ENCODE measurements around the gene ITPK1. TPM values are rescaled to one million over a fixed set of nuclear protein-coding genes. Genes with fewer than 3 reads are reported as not detected.

Gene ITPK1
- polyA plus RNA-seq, 1 of the 3 experiments (the other 2 are of a cell fraction), result 23.2 TPM

- TF ChIP-seq JUND (IDR thresholded peaks at IDR 0.05) (peak; percentile 61), ZBTB33 (IDR thresholded peaks at IDR 0.05; ENCODE audit: borderline replicate concordance, low read depth) (no peak), ELF1 (IDR thresholded peaks at IDR 0.05) (no peak), SIN3A (IDR thresholded peaks at IDR 0.05; ENCODE audit: borderline replicate concordance, low read depth, low read length) (no peak), CHD2 (IDR thresholded peaks at IDR 0.05; ENCODE audit: low read length, partially characterized antibody) (no peak), TAF1 (IDR thresholded peaks at IDR 0.05; ENCODE audit: borderline replicate concordance, low read depth, low read length) (no peak), RCOR1 (IDR thresholded peaks at IDR 0.05; ENCODE audit: low read length) (no peak), FOXJ3 (CRISPR knock-in tag; IDR thresholded peaks at IDR 0.05) (no peak), FOSL2 (IDR thresholded peaks at IDR 0.05; ENCODE audit: borderline replicate concordance, low read depth) (peak; percentile 60; the same call in 1 of the 2 replicates), SMC3 (IDR thresholded peaks at IDR 0.05; ENCODE audit: low read depth, low read length) (no peak), RXRA (IDR thresholded peaks at IDR 0.05; ENCODE audit: borderline replicate concordance, low read depth) (no peak), TCF12 (IDR thresholded peaks at IDR 0.05) (peak; percentile 41; the same call in 1 of the 2 replicates), RFX5 (IDR thresholded peaks at IDR 0.05; ENCODE audit: low read length) (no peak), MAX (IDR thresholded peaks at IDR 0.05; ENCODE audit: low read depth) (0 out of 2 replicates have a peak, but pooled peaks have one; percentile 19), USF1 (IDR thresholded peaks at IDR 0.05; ENCODE audit: borderline replicate concordance, low read depth) (no peak)
- TF ChIP-seq, protein P1, sequence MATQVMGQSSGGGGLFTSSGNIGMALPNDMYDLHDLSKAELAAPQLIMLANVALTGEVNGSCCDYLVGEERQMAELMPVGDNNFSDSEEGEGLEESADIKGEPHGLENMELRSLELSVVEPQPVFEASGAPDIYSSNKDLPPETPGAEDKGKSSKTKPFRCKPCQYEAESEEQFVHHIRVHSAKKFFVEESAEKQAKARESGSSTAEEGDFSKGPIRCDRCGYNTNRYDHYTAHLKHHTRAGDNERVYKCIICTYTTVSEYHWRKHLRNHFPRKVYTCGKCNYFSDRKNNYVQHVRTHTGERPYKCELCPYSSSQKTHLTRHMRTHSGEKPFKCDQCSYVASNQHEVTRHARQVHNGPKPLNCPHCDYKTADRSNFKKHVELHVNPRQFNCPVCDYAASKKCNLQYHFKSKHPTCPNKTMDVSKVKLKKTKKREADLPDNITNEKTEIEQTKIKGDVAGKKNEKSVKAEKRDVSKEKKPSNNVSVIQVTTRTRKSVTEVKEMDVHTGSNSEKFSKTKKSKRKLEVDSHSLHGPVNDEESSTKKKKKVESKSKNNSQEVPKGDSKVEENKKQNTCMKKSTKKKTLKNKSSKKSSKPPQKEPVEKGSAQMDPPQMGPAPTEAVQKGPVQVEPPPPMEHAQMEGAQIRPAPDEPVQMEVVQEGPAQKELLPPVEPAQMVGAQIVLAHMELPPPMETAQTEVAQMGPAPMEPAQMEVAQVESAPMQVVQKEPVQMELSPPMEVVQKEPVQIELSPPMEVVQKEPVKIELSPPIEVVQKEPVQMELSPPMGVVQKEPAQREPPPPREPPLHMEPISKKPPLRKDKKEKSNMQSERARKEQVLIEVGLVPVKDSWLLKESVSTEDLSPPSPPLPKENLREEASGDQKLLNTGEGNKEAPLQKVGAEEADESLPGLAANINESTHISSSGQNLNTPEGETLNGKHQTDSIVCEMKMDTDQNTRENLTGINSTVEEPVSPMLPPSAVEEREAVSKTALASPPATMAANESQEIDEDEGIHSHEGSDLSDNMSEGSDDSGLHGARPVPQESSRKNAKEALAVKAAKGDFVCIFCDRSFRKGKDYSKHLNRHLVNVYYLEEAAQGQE (IDR thresholded peaks at IDR 0.05; ENCODE audit: low read depth, low read length), result no peak
- H3K4me1 ChIP-seq (ENCODE audit: control insufficient read depth in 1 of 2, insufficient read depth in 2 of 2, low read depth in 1 of 2, low read length in 1 of 2), result peaks cover 3 to 83% of the 10 kb centered on the region in 2 experiments; a peak in 3 of 4 replicates
- ChIA-PET CTCF (interaction anchor here (0.9 to 5.2 kb wide), 6 partner anchors 9 to 171 kb away, joined by 4 to 20 read pairs (median 10); no protein-coding TSS in a partner anchor), POLR2A (interaction anchor here (1.1 kb wide), 1 partner anchor 172 kb away, joined by 3 read pairs; no protein-coding TSS in a partner anchor)
- H3K27me3 ChIP-seq (ENCODE audit: insufficient read depth), result no peaks in the 10 kb centered on the region
- no peak overlapping the region for H3K4me3 ChIP-seq (ENCODE audit: low read depth in 2 of 2, low read length in 1 of 2)
- H3K79me2 ChIP-seq (ENCODE audit: insufficient read depth), result no peaks in the 10 kb centered on the region
- no peaks in the 10 kb centered on the region for H3K9me2 ChIP-seq
- 73% methylated on average over 13 of the region's 18 CpGs for WGBS (ENCODE audit: low lambda C conversion rate)
- H2AFZ ChIP-seq (ENCODE audit: low read depth), result no peak overlapping the region
- no peak overlapping the region for H3K9ac ChIP-seq
- no peaks in the 10 kb centered on the region for H4K20me1 ChIP-seq (ENCODE audit: insufficient read depth)
- H3K27ac ChIP-seq (ENCODE audit: low read depth in 2 of 2, low read length in 1 of 2), result peak overlapping the region in 1 of 2 experiments; percentile 97; a peak in 2 of 4 replicates
- H3F3A ChIP-seq (replicated peaks; ENCODE audit: insufficient read depth), result no peaks in the 10 kb centered on the region
- DNase-seq, result no peak
- no peak overlapping the region; the same call in 1 of the 2 replicates for H3K4me2 ChIP-seq
- no peaks in the 10 kb centered on the region for H3K9me3 ChIP-seq
- peaks cover 0 to 4% of the 10 kb centered on the region in 2 experiments for H3K36me3 ChIP-seq (replicated peaks in 1 of 2; ENCODE audit: control insufficient read depth in 1 of 2, insufficient read depth in 2 of 2, low read length in 1 of 2)
These were observed 154.8 kb downstream of the ITPK1 start for GRCh38 chr14:92960706-92961566.

Measured in SK-N-SH (cell line).